Right renal cortex interstitium (tissue), 3 donors: ENCODE results near the gene STH. TPM values are rescaled to one million over a fixed set of nuclear protein-coding genes. Genes with fewer than 3 reads are reported as not detected.

Experiments
- DNase-seq, 3 donors: peaks; one replicate each; pipeline ENCODE4 v3.0.0-alpha.2; 2013; ENCODE audit warnings: low read depth in 3 of 3, low spot score in 2 of 3
- polyA plus RNA-seq, 3 donors: library from polyadenylated mRNA; unstranded; fragments of 120-200 nt; gene quantifications; one replicate each; pipeline ENCODE4 v1.2.1, GENCODE V29; 2013; ENCODE audit not compliant: insufficient read length in 3 of 3

The STH gene
- polyA plus RNA-seq, 3 donors, result not detected

DNA sequence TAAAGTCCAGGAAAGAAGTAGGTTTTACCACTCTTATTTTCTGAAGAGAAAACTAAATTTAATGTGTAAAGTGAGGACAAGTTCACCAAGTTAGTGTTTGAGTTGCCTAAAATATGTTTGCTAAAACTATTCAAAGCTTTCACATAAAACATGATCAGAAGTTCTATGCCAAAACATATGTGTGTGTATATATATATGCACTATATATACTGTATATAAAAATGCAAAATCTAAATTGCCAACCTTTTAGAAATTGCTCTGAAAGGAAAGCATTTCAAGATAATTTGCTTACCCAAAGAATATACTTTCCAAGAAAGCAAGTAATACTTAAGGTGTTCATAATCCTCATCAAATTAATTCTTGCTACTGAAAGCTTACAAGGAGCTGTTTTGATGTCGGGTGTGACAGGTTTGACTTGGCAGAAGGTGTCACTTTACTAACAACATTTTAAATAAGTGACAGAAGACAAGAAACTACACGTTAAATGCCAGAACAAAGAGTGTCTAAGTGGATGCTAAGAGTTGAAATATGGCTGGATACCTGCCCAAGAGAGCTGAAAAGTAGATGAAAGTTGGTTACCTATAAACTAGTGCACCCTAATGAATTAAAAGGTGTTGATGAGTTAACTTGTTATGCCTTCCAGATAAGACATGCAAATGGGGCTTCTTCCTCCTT is 32.3 kb upstream of the STH start:
- no peak for DNase-seq

DNA sequence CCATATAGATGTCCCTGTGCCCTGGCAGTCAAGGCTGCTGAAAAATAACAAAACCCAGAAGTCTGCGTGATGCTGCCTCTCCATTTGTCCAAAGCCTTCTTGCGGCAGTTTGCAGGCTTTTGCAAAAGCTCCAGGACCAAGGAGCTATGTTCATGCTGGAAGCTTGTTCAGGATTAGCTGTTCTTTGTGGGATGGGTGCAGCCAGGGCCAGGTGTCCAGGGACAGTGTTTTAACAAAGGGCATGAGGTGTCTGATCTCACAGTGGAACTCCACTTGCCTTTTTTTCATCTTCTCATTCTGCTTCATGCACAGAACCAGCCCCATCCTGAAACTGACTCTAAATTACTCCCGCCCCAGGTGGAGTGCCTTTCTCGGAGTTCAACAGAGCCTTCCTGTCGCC is 31.7 kb upstream of the STH start:
- no peak for DNase-seq

- DNase-seq, result no peak
Measured at GRCh38 chr17:45968732-45969131, 30.3 kb upstream of the STH start.

DNA sequence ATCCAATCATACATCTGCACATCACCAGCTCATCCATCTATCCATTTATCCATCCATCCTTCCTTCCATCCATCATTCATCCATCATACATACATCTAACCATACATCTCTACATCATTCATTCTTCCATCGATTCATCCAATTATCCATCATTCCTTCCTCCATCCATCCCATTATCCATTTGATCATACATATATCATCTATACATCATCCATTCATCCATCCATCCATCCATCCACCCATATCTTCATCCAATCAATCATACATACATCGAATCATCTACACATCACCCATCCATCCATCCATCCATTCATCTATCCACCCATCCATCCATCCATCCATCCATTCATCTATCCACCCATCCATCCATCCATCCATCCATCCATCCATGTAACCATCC is 29.3 kb upstream of the STH start:
- DNase-seq, result no peak

- no peak for DNase-seq
Measured at GRCh38 chr17:45970659-45971058, 28.4 kb upstream of the STH start.

DNA sequence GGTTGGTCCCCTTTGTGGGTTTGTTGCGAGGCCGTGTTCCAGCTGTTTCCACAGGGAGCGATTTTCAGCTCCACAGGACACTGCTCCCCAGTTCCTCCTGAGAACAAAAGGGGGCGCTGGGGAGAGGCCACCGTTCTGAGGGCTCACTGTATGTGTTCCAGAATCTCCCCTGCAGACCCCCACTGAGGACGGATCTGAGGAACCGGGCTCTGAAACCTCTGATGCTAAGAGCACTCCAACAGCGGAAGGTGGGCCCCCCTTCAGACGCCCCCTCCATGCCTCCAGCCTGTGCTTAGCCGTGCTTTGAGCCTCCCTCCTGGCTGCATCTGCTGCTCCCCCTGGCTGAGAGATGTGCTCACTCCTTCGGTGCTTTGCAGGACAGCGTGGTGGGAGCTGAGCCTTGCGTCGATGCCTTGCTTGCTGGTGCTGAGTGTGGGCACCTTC is 27.3 kb upstream of the STH start:
- no peak for DNase-seq

- no peak for DNase-seq
Measured at GRCh38 chr17:45972531-45972930, 26.5 kb upstream of the STH start.

GRCh38 chr17:45973099-45973780 is 25.8 kb upstream of the STH start:
- DNase-seq, result no peak

DNA sequence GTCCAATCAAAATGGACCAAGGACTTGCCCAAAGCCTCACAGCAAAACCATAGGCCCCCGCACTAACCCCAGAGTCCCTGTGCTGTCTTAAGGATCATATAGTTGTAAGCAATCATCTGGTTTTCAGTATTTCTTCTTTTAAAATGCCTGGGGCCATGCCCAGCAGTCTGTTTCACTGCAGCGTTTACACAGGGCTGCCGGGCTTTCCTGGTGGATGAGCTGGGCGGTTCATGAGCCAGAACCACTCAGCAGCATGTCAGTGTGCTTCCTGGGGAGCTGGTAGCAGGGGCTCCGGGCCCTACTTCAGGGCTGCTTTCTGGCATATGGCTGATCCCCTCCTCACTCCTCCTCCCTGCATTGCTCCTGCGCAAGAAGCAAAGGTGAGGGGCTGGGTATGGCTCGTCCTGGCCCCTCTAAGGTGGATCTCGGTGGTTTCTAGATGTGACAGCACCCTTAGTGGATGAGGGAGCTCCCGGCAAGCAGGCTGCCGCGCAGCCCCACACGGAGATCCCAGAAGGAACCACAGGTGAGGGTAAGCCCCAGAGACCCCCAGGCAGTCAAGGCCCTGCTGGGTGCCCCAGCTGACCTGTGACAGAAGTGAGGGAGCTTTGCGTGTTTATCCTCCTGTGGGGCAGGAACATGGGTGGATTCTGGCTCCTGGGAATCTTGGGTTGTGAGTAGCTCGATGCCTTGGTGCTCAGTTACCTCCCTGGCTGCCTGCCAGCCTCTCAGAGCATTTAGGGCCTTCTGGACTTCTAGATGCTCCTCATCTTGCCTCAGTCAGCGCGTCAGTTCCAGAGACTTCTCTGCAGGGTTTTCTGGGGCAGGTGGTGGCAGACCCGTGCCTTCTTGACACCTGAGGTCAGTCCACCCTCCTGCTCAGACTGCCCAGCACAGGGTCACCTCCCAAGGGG is 24.8 kb upstream of the STH start:
- no peak for DNase-seq

- DNase-seq, result no peak
Measured at GRCh38 chr17:45974916-45975630, 24.0 kb upstream of the STH start.

GRCh38 chr17:45975640-45976295 is 23.3 kb upstream of the STH start:
- no peak for DNase-seq

- DNase-seq, result no peak
Measured at GRCh38 chr17:45976391-45976754, 22.7 kb upstream of the STH start.

DNA sequence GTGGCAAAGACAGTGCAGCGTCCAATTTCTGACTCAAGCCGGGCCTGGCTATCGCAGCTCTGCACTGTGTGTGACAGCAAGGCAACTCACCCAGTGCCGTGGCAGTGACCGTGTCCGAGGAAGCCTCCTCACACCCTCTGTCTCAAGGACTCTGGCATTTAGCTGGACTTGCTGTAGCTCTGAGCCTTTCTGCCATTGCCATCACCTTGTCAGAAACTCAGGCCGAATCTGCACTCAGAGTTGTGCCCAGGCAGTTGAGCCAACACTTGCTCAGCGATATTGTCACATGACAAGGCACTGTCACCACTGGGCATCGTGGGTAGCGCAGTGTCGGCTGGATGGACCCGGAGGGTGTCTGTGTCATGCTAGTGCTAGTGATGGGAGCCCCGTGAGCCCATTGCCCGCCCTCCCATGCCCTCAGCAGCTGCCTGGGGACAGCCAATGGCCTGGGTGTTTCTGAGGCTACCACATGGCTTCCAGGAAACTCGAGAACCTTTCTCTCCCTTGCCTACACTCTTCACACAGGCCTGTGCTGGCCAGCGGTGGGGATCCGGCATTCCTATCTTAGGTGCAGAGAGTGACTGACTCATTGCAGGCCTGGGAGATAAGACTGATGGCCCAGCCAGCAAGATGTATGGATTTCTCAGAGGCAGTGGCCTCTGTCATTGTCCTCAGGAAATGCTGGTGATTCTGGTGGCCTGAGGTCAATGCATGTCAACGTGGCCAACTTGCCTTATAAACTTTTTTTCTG is 22.1 kb upstream of the STH start:
- DNase-seq, result no peak

DNA sequence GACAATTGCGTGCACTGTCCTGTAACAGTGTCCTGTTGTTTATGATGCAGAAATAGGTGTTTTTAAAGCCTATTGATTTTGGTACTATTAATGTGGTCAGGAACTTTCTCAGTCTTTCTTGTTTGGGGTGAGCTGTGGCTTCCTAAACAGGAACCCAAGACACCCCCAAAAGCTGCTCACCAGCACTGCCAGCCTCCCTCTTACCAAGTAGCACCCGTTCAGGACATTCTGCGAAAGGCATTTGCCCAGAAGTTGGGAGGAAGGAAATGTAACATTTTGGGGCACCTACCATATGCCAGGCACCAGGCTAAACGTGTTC is 21.6 kb upstream of the STH start:
- no peak for DNase-seq

DNA sequence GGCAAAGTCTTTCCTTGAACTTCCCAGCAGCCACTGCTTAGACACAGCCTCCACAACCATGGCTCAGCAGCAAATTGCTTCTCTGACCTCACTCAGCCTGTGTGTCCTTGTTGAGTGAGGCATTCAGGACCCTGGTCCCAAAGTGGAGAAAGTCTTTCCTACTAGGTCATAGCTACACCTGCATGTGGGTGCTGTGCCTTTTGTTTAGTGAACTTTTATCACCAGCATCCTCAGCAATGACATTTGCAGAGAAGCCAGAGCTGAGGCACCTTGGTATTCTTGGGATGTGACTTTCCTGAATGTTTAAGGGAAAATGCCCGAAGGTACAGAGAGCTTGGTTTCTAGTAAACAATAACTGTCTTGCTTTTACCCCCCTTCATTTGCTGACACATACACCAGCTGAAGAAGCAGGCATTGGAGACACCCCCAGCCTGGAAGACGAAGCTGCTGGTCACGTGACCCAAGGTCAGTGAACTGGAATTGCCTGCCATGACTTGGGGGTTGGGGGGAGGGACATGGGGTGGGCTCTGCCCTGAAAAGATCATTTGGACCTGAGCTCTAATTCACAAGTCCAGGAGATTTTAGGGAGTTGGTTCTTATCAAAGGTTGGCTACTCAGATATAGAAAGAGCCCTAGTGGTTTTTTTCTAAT is 20.9 kb upstream of the STH start:
- DNase-seq, result no peak

DNA sequence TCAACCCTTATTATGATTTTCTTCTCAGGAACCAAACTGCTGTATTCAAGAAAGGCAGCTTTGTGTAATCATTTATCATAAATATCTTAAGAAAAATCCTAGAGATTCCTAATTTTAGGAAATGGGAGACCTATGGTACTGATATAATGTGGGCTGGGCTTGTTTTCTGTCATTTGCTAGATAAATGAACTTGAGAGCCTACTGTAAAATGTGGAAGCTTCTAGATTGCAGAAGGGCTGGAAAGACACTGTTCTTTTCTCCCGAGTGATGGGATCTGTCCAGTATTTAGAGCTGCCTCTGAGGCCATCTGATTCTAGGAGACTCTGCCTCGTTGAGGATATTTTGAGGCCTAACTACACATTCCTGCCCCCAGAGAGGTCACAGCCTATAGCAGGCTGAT is 19.9 kb upstream of the STH start:
- no peak for DNase-seq

DNA sequence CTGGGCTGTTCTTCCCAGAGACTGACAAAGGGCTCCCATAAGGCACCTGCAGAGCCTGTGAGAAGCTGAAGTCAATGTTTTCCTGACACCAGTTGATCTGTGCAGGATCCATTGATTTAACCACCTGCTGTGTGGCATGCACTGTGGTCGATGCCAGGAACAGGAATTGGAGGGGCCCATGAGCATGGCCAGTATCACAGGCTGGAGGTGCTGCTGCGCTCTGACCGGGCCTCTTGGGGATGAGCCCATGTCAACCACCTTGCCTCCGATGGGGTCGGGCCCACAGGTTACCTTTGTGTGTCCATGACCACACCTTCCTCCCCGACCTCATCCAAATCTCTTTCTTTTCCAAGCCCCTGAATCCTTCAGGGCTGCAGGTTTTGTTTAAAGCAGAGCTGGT is 18.2 kb upstream of the STH start:
- no peak for DNase-seq

DNA sequence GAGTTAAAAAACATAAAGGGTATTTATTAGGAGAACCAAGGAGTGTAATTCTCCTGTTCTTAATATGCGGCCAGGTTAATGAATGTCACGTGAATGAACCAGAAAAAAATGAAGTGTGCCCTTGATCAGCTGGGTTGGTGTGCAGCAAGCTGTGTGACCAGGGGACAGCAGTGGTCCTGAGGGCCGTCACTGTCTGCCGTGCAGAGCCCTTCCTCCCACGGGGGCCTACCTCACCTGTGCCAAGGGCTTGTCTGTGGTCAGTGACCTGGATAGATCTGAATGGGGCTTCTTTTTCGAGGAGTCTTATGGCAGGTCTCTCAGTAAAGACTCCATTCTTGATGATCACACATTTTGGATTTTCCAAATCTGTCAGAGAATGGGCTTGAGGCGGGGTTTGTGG is 17.7 kb upstream of the STH start:
- DNase-seq, result no peak

DNA sequence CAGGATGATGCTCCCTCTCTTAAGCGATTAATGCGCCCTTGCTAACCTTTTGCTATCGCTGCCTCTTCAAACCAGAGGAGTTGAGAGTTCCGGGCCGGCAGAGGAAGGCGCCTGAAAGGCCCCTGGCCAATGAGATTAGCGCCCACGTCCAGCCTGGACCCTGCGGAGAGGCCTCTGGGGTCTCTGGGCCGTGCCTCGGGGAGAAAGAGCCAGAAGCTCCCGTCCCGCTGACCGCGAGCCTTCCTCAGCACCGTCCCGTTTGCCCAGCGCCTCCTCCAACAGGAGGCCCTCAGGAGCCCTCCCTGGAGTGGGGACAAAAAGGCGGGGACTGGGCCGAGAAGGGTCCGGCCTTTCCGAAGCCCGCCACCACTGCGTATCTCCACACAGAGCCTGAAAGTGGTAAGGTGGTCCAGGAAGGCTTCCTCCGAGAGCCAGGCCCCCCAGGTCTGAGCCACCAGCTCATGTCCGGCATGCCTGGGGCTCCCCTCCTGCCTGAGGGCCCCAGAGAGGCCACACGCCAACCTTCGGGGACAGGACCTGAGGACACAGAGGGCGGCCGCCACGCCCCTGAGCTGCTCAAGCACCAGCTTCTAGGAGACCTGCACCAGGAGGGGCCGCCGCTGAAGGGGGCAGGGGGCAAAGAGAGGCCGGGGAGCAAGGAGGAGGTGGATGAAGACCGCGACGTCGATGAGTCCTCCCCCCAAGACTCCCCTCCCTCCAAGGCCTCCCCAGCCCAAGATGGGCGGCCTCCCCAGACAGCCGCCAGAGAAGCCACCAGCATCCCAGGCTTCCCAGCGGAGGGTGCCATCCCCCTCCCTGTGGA is 16.0 kb upstream of the STH start:
- DNase-seq, result no peak
